Psoas muscle (tissue), 8 donors: ENCODE results near the gene IL20. TPM values are rescaled to one million over a fixed set of nuclear protein-coding genes. Genes with fewer than 3 reads are reported as not detected.
A peak's percentile ranks its signal among the peaks of the same experiment; 100 is the strongest.

Experiments
- ATAC-seq, 4 donors: fragments of 200-7000 bp; cut with Tn5 transposase; one replicate each; pipeline ENCODE4 v1.9.1; 2020; ENCODE audit warnings: moderate library complexity in 3 of 4, mild to moderate bottlenecking in 2 of 4
- DNase-seq, 2 donors: peaks; one replicate each; pipeline ENCODE4 v3.0.0-alpha.2; 2020
- H3K27ac ChIP-seq: fragments of 200-600 bp; one replicate; pipeline ENCODE4 v1.8.0; 2022
- H3K27me3 ChIP-seq, 3 donors: fragments of 200-600 bp in 1 of 3; one replicate each; pipeline versions ENCODE4 v1.6.1 to v1.8.0; 2013 to 2022; ENCODE audit warnings: low read length in 2 of 3, mild to moderate bottlenecking in 2 of 3, moderate library complexity in 1 of 3; ENCODE audit not compliant: insufficient read depth in 3 of 3
- H3K36me3 ChIP-seq, 2 donors: fragments of 200-600 bp in 1 of 2; one replicate each; pipeline versions ENCODE4 v1.6.1 to v1.8.0; 2013 to 2022; ENCODE audit warnings: low read depth in 1 of 2, mild to moderate bottlenecking in 1 of 2, moderate library complexity in 1 of 2; ENCODE audit not compliant: insufficient read depth in 1 of 2
- H3K4me1 ChIP-seq: fragments of 200-600 bp; one replicate; pipeline ENCODE4 v1.8.0; 2022
- H3K4me3 ChIP-seq: fragments of 200-600 bp; one replicate; pipeline ENCODE4 v1.8.0; 2022; ENCODE audit warnings: mild to moderate bottlenecking
- H3K9me3 ChIP-seq: fragments of 200-600 bp; one replicate; pipeline ENCODE4 v1.8.0; 2022
- WGBS, 3 donors: extraction: QIAGEN DNeasy Blood & Tissue Kit; methylation state at CpG; one replicate each; pipeline versions ENCODE4 v1.1.6 to v1.1.7; 2013; 5-methylcytosine and 5-hydroxymethylcytosine counted together
- intact Hi-C, 2 donors: fragments of 100-400 bp; cut with DNase I; formaldehyde crosslinking; loops; one replicate each; pipeline versions ENCODE4 v1.11.0 to v1.14.2; 2022
- polyA plus RNA-seq, 3 donors: library from polyadenylated mRNA; stranded (reverse); fragments of 200-250 nt; gene quantifications; one replicate each; pipeline ENCODE4 v1.2.3, GENCODE V29; 2013
- total RNA-seq, 4 donors: library from RNA; stranded (reverse); fragmentation: NEBNext Ultra II Directional in 2 of 4; extraction: Animal tissue kit (Norgen Biotek cat#: 25700) in 2 of 4; gene quantifications; one replicate each; pipeline versions ENCODE4 v1.2.1 to v1.2.4, GENCODE V29; 2021 to 2023
- TF ChIP-seq, protein P1 (sequence below): fragments of 200-600 bp; IDR thresholded peaks from one replicate; pipeline ENCODE4 v1.8.0; 2022; ENCODE audit warnings: antibody characterized with exemption
- donor health status: healthy with polysubstance abuse.
- donor health status: DM: no; HTN: no; CAD: no; lungs with moderate emphysema.
- donor health status: Bipolar disorder and iron deficiency.
- donor health status: healthy.
- donor health status: DM: yes; HTN: yes; CAD: no.
- donor health status: DM: no; HTN: no; CAD: no.
- donor health status: DM: no; HTN: no; CAD: no.
- donor health status: DM: yes; HTN: yes; CAD: no.

Gene IL20
- total and polyA plus RNA-seq, 7 donors = 1.2 TPM; not detected in 6

DNA sequence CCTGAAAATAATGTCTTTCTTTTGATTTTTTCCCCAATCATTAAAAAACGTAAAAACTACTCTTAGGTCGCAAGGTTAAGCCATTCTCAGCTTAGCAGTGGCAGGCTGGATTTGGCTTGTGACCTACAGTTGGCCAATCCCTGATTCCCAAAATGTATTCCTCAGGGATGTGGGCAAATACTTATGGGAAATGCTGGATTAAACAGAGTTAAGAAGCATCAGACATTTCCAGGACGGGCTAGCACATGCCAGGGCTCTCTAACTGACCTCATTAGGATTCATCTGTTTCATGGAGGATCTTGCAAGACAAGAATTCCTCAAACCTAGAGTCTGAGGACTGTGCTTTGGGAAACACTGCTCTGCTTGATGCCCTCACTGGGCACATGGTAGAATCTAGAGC lies 30.8 kb downstream of the IL20 start:
- peak in 2 of 4 donors; percentile 14 to 46 for ATAC-seq
- Histone ChIP-seq H3K4me3 (no peak overlapping the region), H3K4me1 (peaks cover 12% of the 10 kb centered on the region), H3K36me3 (no peaks in the 10 kb centered on the region), H3K27ac (no peak overlapping the region), H3K27me3 (peaks cover 0 to 4% (median 0%) of the 10 kb centered on the region in 3 donors), H3K9me3 (no peaks in the 10 kb centered on the region)
- DNase-seq = no peak
- 69 to 73% (median 72%) methylated on average over 3 of the region's 3 CpGs for WGBS, 3 donors
- TF ChIP-seq, protein P1, sequence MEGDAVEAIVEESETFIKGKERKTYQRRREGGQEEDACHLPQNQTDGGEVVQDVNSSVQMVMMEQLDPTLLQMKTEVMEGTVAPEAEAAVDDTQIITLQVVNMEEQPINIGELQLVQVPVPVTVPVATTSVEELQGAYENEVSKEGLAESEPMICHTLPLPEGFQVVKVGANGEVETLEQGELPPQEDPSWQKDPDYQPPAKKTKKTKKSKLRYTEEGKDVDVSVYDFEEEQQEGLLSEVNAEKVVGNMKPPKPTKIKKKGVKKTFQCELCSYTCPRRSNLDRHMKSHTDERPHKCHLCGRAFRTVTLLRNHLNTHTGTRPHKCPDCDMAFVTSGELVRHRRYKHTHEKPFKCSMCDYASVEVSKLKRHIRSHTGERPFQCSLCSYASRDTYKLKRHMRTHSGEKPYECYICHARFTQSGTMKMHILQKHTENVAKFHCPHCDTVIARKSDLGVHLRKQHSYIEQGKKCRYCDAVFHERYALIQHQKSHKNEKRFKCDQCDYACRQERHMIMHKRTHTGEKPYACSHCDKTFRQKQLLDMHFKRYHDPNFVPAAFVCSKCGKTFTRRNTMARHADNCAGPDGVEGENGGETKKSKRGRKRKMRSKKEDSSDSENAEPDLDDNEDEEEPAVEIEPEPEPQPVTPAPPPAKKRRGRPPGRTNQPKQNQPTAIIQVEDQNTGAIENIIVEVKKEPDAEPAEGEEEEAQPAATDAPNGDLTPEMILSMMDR = no peak
- intact Hi-C loops = no loop called here

DNA sequence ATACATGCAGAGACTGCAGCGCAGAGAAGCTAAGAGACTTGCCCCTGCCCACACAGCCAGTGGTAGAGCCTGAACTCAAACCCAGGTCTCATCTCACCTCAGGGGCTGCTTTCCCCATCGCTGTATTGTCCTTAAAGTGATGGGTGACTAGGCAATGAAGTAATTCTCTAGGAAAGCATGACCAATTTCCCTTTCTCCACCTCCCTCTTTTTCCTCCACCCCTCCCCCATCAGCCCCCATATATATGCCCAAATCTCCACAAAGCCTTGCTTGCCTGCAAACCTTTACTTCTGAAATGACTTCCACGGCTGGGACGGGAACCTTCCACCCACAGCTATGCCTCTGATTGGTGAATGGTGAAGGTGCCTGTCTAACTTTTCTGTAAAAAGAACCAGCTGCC lies 31.8 kb downstream of the IL20 start, which contains the start of gene IL24:
IL24 (plus strand) TSS at position 269 of the 400 bp plus-strand sequence. CDS start 390 bp downstream, outside the sequence.
- Histone ChIP-seq H3K4me3 (no peak within 1 kb of the TSS), H3K27me3 (peaks cover 0 to 4% (median 0%) of the 10 kb centered on the region in 3 donors), H3K27ac (no peak within 1 kb of the TSS), H3K9me3 (no peaks in the 10 kb centered on the region), H3K36me3 (no peaks in the 10 kb centered on the region), H3K4me1 (peaks cover 10% of the 10 kb centered on the region)
- no peak for DNase-seq
- WGBS, 3 donors = 69 to 77% (median 69%) methylated on average over 4 of the region's 4 CpGs
- TF ChIP-seq, protein P1 = no peak
- intact Hi-C loops = no loop called here
- no peak for ATAC-seq

DNA sequence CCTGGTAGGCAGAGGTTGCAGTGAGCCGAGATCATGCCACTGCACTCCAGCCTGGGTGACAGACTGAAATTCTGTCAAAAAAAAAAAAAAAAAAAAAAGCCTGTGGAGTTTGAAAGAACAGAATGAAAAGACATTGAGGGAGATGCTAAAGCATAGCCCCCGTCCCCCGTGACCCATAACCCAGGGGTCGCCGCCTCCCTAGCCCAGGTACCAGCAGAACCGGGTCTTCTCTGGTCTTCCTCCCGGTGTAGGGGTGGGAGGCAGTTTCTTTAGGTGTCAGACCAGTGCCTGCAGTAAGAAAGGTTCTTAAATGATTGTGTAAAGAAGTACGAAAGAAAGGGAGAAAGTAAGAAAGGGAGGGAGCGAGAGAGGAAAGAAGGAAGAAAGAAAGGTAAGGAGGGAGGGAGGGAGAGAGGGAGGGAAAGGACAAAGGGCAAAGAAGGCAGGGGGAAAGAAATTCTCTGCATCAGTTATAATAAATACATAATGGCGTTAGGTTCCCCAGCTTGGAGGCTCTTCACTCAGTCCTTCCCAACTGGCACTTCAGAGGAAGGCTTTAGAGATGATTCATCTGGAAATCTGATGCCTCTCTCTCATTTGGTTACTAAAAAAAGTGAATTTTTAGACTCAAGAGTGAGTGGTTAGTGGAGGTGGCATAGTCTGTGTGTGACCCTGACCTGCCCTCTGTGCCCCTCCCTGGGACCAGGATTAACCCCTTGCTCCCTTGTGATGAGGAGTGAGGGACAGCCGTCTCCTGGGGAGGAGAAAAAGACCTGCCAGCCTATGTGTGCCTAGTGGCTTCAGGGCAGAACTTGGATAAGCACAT lies 32.9 kb downstream of the IL20 start:
- TF ChIP-seq, protein P1 = no peak
- intact Hi-C loops = no loop called here
- H3K4me3 ChIP-seq = no peak overlapping the region
- H3K36me3 ChIP-seq = no peaks in the 10 kb centered on the region
- H3K4me1 ChIP-seq = no peaks in the 10 kb centered on the region
- H3K27ac ChIP-seq = no peak overlapping the region
- no peaks in the 10 kb centered on the region for H3K9me3 ChIP-seq
- WGBS, 3 donors = 61 to 74% (median 68%) methylated on average over 11 of the region's 11 CpGs
- DNase-seq (no peak), ATAC-seq (peak; percentile 25 to 68 (median 30))
- peaks cover 0 to 4% (median 0%) of the 10 kb centered on the region in 3 donors for H3K27me3 ChIP-seq

DNA sequence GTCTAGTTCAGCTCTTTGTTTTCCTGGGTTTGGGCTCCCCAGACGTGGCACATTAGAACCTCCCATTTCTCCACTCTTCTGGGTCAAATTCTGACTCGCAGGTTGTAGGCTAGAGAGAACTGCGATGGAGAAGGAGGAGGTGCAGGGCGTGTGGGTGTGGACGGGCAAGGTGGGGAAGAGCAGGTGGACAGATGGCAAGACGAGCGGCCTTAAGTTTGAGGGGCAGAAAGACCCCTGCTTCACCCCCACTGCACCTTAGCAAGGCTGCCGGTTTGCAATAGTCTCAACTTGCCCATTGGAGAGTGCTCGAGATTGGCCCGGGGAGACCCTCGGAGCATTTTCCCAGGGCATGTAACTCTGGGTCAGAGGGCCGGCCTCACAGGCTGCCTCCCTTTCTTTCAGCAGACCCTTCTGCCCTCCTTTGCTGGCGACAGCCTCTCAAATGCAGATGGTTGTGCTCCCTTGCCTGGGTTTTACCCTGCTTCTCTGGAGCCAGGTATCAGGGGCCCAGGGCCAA lies 33.5 kb downstream of the IL20 start:
- no peaks in the 10 kb centered on the region for H3K9me3 ChIP-seq
- peaks cover 0 to 4% (median 0%) of the 10 kb centered on the region in 3 donors for H3K27me3 ChIP-seq
- no peaks in the 10 kb centered on the region for H3K4me1 ChIP-seq
- TF ChIP-seq, protein P1 = no peak
- ATAC-seq (no peak), DNase-seq (no peak)
- no peak overlapping the region for H3K4me3 ChIP-seq
- no peak overlapping the region for H3K27ac ChIP-seq
- 80 to 88% (median 83%) methylated on average over 13 of the region's 13 CpGs for WGBS, 3 donors
- intact Hi-C loops = no loop called here
- H3K36me3 ChIP-seq = no peaks in the 10 kb centered on the region
